ENCODE results near the gene SFT2D1.
"Not testable (repeated sequence)": the region's sequence is repeated elsewhere in the genome, so short reads cannot be mapped to it uniquely, and the experiment has no call there.

SFT2D1 gene

DNA sequence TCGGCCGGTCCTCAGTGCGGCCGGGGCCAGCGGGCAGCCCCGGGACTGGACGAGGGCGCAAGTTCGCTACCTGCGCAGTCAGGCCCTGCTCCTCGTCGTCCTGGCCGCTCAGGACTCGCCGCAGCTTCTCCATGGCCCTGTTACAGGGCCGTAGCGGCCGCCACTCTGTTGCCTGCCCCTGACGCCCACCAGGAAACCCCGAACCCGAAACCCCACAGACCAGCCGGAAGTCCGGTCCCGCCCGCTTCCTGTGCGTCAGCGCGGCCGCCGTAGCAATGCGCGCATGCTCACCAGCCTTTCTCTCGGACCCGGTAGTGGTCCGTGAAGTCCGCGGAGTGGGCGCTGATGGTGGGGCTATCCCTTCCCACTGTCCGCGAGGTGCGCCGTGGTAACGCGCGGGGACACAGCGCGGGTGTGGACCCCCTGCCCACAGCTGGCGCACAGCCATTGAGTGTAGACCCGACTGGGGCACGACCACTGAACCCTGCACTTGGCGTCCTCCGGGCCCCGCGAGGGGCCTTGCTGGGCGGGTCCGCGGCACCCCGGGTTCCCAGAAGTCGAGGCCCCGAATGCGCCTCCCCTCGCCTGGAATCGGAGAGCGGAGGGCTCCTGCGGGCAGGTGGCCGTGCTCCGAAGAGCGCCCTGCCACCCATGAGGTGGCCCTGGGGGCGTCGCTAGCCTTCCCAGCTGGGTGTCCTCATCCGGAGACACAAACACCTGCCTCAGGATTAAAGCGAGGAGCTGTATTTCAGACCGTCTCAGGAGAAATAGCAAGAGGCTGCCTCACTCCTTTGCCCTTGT lies at the start of gene SFT2D1:
TSS of gene SFT2D1 (minus strand) at position 197 of the 801 bp plus-strand sequence. CDS start at position 133, 64 bp downstream.
- in situ Hi-C loops (cut with HindIII; ENCODE audit: low sequenced_read_pairs), result no loop called here

DNA sequence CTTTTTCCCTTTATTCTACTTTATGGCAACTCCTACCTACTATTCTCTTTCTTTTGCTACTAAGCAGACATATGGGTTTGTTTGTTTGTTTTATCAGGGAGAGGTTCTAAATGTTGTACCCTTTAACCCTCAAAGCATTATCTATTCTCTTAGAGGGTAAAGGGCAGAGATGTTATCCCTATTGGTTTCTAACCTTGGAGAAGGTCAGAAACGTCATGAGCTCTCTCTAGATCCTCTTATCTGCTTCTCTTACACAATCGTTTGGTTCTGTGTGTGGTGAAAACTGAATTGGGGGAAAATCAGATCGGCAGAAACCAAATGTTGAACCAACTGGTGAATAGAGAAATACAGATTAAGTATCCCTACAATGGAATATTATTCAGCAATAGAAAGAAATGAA lies 46.8 kb upstream of the SFT2D1 start:
- in situ Hi-C loops (cut with HindIII; ENCODE audit: low sequenced_read_pairs), result no loop called here

DNA sequence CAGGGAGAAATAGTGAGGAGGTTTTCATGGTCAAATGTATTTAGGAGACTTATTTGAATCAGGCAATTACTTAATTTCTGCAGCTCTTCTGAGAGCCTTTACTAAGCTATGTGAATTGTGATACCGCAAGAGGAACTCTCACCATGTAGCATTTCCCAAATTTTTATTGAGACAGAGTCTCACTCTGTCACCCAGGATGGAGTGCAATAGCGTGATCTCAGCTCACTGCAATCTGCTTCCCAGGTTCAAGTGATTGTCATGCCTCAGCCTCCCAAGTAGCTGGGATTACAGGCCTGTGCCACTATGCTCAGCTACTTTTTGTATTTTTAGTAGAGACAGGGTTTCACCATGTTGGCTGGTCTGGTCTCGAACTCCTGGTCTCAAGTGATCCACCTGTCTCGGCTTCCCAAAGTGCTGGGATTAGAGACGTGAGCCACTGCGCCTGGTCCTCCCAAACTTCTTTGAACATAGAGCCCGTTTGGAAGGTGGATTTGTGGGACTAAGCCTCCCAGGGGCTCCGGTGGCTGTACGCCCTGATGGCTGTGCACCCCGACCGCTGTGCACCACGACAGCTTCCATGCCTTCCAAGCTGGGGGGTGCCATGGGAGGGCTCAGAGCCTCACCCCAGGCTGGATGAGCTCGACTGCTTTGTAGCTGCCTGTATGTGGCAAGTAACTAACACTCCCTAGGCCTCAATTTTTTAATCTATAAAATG lies 46.1 kb upstream of the SFT2D1 start:
- in situ Hi-C loops (cut with HindIII; ENCODE audit: low sequenced_read_pairs), result no loop called here

DNA sequence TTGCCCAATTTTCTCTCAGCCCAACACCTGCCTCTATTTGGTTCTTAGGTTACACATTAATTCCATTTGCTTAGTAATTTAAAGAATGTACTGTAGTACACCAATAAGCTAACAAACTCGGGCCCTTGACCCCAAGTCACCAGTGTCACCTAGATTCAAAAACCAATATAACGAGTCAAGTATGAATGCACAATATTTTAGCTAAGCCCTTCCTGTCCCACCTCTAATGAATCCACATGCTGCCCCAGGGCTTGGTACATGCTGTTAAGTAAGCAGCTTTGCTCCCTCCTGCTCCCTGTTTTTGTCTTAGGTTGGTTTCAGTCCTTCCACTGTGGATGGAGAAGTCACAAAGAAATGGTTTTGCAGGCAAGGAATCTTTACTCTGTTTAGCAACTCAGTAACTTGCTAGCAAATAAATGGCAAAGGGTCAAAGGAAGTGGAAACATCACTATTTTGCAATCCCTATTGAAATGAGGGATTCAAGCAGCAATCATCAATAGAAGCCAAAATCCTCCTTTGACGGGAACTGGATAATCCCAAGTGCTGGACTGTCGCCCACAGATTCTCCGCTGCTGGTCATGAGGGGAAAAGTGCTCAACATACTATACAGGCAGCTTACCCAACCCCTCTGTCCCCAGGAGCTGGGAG lies 45.4 kb upstream of the SFT2D1 start:
- in situ Hi-C loops (cut with HindIII; ENCODE audit: low sequenced_read_pairs), result no loop called here

DNA sequence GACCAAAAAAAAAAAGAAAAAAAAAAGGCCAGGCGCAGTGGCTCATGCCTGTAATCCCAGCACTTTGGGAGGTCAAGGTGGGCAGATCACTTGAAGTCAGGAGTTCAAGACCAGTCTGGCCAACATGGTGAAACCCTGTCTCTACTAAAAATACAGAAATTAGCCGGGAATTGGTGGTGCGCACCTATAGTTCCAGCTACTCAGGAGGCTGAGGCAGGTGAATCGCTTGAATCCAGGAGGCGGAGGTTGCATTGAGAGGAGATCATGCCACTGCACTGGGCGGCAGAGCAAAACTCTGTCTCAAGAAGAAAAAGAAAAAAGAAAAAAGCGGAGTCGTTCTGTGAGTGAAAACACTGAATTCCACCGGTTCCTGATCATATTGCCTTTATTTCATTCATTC lies 44.8 kb upstream of the SFT2D1 start:
- in situ Hi-C loops (cut with HindIII; ENCODE audit: low sequenced_read_pairs), result not testable (repeated sequence)

DNA sequence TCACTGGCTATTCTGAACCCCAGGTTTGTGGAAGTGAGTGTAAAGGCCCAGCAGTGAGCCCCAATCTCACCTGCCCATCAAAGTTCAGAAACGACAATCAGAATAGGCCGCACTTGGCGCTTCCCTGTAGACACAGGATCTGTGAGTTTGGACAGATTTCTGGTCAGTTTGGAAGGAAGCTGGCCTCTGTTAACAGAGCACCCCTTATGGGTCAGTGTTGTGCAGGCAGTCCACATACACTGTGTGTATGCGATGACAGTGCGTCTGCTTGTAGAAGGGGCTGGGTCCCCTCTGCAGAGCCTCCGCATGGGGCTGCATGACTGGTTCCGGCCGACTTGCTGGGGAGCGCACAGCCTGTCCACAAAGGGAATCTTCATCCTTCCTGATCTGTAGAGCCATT lies 43.8 kb upstream of the SFT2D1 start:
- in situ Hi-C loops (cut with HindIII; ENCODE audit: low sequenced_read_pairs), result no loop called here

DNA sequence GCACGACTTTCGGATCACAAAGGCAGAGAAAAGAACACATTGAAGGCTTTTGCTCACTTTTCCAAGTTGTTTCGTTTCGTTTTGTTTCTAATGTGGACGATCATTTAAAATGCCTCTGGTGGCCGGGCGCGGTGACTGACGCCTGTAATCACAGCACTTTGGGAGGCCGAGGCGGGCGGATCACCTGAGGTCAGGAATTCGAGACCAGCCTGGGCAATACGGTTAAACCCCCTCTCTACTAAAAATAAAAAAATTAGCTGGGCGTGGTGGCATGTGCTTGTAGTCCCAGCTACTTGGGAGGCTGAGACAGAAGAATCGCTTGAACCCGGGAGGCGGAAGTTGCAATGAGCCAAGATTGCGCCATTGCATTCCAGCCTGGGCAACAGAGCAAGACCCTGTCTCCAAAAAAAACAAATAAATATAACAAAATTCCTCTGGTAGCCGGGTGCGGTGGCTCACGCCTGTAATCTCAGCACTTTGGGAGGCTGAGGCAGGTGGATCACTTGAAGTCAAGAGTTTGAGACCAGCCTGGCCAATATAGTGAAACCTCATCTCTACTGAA lies 41.5 kb upstream of the SFT2D1 start:
- in situ Hi-C loops (cut with HindIII; ENCODE audit: low sequenced_read_pairs), result not testable (repeated sequence)

DNA sequence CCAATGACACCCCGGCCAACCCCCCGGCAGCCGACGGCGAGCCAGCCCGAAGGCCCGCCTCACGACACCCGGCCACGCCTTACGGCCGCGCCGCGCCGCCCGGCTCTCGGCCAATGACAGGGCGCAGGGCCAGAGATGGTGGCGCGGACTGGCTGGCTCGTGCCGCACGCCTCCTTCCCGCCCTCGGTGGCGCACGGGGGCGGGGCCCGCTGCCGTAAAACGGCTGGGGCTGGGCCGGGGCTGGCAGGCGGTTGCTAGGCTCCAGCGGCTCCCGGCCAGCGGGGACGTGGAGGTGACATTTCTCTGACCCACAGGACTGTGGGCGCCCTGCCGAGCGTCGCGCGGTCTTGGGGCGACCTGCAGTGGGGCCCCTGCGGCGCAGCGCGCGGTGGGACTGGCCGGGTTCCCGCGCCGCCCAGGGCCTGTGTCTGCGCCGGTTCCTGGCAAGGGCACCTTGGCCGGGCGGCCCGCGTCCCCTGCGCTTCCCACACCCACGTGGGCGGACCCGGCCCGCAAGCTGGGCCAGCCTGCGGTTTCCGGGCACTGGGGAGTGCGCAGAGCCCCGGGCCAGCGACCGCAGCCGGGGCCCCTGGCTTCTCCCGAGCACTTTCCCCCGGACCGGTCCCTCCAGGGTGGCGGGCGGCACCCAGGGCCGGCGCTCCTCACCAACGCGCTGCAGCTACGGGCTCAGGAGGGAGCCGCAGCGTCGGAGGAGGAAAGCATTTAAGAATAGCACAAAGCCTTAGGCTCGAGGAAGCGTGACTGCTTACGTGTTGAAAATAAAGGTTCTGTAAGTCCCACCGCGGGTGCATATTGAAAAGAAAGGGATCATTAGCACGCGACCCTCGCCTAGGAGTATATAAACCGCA lies 40.8 kb upstream of the SFT2D1 start, which contains the start of gene MPC1:
TSS of gene MPC1 (minus strand) at position 8 of the 869 bp plus-strand sequence. CDS start 64 bp downstream, outside the sequence.
- in situ Hi-C loops (cut with HindIII; ENCODE audit: low sequenced_read_pairs), result no loop called here

DNA sequence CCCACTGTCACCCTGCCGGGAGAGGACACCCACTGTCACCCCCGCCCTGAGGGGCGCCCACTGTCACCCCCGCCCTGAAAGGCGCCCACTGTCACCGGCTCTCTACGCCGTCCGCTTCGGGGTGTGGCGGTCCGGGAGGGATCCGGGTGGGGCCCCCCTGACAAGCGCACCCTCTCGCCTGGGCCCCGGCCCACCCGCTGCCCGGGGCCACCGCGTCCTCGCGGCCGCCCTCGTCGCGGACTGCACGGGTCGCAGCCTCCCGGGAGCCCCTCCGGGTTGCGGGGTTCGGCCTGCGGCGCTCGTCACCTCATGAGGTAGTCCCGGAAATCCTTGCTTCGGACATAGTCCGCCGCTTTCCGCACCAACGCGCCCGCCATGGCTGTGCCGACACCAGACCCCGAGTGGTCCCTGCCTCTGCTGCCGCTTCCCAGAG lies 40.2 kb upstream of the SFT2D1 start:
- in situ Hi-C loops (cut with HindIII; ENCODE audit: low sequenced_read_pairs), result no loop called here

DNA sequence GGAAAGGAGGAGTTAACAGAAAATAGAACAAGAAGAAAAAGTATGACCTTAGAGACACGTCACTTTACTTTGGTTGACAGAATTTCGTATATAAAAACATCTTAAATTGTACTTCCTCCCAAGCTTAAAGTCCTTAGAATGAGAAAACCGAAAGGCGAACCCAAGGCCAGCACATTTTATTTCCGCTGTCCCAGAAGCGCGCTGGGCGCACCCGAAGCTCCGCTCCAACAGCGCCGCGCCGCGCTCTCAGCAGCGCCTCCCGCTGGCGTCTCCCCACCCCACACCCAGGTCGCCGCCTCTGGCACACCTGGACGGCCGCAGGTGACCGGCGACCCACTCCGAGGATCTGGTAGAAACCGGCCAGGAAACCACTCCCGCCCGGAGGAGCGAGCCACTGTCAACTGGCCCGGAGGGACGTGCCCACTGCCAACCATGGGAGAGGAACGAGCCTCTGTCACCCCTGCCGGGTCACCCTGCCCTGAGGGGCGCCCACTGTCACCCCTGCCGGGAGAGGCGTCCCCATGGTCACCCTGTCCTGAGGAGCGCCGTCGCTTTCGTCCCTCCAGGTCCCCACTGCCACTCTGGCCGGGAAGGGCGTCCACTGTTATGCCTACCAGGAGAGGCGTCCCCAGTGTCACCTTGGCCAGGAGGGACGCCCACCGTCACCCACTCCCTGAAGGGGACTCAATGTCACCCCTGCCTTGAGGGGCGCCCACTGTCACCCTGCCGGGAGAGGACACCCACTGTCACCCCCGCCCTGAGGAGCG lies 39.6 kb upstream of the SFT2D1 start:
- in situ Hi-C loops (cut with HindIII; ENCODE audit: low sequenced_read_pairs), result no loop called here

DNA sequence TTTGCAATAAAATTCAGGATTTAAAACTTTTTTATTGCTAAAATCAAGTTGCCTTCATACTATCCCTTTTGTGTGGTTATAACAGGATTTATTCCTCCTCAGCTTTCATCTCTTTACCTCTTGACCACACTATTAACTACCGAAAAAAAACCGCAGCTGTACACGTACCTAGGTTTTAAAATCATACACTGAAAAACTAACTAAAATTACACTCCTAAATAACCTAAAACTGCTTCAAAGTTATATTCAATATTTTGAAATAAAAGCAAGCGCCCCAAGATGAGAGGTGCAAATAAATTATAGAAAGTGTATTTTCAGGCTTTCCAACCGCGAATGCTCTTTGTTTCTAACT lies 39.0 kb upstream of the SFT2D1 start:
- in situ Hi-C loops (cut with HindIII; ENCODE audit: low sequenced_read_pairs), result no loop called here

DNA sequence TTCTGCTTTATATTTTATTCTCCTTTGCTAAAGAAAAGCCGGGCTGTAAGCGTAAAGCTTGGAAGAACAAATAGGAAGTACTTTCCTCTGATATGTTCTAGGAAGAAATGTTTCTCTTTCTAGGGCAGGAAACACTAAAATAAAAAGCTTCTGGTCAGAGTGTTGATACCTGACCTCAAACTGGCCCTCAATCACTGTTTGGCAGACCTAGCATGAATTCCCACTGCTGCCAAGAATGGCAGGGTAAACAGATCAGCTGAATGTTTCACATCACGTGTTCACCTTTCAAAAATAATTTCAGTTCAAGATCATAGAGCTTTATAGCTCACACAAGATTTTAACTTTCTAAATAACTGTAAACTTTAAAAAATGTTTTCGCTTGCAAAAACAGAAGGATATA lies 37.5 kb upstream of the SFT2D1 start:
- in situ Hi-C loops (cut with HindIII; ENCODE audit: low sequenced_read_pairs), result no loop called here

DNA sequence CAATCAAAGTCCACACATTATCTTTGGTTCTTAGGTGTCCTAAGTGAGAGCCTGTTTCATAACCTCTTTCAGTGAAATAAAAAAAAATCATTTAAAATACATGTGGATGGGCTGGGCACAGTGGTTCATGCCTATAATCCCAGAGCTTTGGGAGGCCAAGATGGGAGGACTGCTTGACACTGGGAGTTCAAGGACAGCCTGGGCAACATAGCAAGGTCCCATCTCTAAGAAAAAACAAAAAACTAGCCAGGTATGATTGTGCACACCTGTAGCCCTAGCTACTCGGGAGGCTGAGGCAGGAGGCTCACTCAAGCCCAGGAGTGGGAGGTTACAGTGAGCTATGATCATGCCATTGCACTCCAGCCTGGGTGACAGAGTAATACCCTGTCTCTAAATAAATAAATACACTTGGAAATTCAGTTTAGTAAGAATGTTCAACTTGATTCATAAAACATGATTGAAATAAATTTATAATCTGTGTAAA lies 36.8 kb upstream of the SFT2D1 start:
- in situ Hi-C loops (cut with HindIII; ENCODE audit: low sequenced_read_pairs), result no loop called here

DNA sequence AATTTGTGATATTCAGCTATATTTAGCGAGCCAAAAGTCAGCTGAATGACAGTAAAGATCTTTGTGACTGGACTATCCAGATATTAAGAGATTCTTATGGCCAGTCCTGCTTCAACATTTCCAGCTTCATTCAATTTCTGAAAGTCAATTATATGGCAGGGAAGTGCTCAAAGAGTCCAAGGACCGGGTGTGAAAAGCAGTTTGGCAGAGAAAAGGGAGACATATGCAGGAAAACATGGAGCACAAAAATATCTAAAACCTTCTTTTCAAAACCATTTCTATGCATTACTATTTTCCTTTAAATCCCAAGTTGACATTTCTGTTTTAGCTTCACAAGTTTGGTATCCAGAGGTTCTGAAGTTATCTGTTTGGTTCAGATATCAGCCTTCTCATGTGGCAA lies 35.4 kb upstream of the SFT2D1 start:
- in situ Hi-C loops (cut with HindIII; ENCODE audit: low sequenced_read_pairs), result no loop called here

DNA sequence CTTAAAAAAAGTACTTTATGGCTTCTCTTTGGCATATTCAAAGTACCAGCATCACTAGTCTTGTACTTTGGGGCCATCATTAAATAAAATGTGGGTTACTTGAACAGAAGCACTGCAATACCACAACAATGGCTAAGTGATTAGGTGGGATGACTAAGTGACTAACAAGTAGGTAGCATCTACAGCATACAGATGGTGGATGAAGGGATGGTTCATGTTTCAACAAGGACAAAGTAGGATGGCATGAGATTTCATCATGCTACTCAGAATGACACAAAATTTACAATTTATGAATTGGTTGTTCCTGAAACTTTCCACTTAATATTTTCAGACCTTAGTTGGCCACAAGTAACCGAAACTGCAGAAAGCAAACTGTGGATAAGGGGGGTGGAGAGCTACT lies 32.7 kb upstream of the SFT2D1 start:
- in situ Hi-C loops (cut with HindIII; ENCODE audit: low sequenced_read_pairs), result no loop called here

DNA sequence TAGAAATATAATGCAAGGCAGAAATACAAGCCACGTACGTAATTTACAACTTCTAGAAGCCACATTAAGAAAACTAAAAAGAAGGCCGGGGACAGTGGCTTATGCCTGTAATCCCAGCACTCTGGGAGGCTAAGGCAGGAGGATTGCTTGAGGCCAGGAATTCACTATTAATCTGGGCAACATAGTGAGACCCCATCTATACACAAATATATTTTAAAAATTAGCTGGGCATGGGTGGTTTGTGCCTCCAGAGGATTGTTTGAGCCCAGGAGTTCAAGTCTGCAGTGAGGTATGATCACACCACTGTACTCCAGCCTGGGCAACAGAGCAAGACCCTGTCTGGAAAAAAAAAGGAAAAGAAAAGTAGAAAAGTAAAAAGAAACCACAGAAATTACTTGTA lies 28.1 kb upstream of the SFT2D1 start:
- in situ Hi-C loops (cut with HindIII; ENCODE audit: low sequenced_read_pairs), result no loop called here

DNA sequence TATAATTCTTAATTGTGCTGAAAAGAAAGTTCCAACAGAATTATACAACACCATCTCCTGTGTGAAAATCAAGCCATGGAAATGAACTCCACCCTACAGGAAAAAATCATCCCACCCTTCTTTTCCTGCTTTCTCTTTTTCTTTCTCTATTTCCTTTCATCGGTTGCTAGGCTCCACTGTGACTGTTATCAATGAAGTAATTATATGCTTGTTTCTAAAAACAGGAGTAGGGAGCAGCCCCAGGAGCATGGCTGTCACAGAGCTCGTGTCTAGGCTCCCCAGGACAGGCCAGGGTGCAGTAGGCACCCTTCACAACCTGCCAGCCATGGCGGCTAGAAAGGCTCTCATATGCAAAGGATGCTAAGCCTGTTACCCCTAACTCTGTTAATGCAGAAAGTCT lies 27.4 kb upstream of the SFT2D1 start:
- in situ Hi-C loops (cut with HindIII; ENCODE audit: low sequenced_read_pairs), result no loop called here

DNA sequence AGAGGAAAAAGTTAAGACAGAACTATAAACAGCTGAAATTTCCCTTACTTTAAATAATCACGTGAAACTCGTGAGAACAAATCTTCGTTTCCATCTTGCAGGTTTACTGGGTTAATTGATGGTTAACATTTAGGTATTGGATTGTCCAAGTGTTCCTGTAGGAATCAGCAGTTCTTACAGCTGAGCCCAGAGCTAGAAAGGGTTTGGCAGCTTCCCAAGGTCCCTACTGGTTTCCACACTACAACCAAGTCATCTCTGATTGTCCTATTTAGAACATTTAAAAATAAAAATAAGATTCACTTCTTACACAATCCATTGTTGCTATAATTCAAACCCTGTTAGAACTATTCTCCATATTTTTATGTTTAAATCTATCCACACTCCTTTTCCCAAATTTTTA lies 24.6 kb upstream of the SFT2D1 start:
- in situ Hi-C loops (cut with HindIII; ENCODE audit: low sequenced_read_pairs), result no loop called here

DNA sequence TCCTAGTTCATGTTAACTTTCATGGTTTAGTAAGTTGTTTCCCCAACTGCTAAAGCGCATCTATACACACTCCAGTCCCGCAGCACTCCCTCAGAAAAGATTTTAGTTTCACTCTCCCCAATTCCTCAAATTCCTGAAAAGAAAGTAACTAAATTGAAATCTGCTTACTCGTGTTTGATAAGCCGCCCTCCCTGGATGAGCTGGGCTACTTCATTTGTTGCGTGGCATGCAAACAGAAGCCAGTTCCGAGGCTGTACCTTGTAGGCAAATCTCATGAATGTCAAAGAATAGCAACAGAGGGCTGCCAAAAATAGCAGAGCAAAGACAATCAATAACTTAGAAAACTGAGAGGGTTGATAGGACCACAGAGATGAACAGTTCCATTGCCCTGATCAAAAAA lies 23.5 kb upstream of the SFT2D1 start:
- in situ Hi-C loops (cut with HindIII; ENCODE audit: low sequenced_read_pairs), result no loop called here

DNA sequence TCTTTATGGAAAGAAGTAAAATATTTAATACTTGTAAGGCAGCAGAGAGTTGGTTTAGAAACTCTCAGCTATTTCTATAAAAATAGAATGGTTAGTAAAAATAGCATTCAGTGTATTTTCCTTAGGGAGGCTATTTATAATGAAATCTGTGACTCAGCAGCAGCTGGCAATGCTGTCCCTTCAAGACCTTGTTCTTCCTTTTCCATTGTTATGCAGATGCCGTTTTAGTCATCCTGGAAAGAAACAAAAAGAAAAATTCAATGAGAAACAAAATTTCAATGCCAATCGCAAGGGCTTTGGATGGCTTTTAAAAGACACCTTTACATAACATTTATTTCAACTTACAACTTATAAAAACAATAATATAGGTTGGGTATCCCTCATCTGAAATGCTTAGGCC lies 22.9 kb upstream of the SFT2D1 start:
- in situ Hi-C loops (cut with HindIII; ENCODE audit: low sequenced_read_pairs), result no loop called here
